ENCODE results near the gene MICALL2.

- TF ChIP-seq CTCF (IDR thresholded peaks at IDR 0.05) (no peak), POLR2A (IDR thresholded peaks at IDR 0.05) (no peak)
These were observed 25.9 kb upstream of the MICALL2 start for GRCh38 chr7:1485156-1485555.

All from right lobe of liver (tissue), 4 donors.